Amniotic stem cell (primary cell): ENCODE measurements around the gene CENPN.
A peak's percentile ranks its signal among the peaks of the same experiment; 100 is the strongest.

Source experiments
- DNase-seq: peaks from one replicate; lab custom pipeline; 2025; lab: John Stamatoyannopoulos, UW

Gene CENPN

DNA sequence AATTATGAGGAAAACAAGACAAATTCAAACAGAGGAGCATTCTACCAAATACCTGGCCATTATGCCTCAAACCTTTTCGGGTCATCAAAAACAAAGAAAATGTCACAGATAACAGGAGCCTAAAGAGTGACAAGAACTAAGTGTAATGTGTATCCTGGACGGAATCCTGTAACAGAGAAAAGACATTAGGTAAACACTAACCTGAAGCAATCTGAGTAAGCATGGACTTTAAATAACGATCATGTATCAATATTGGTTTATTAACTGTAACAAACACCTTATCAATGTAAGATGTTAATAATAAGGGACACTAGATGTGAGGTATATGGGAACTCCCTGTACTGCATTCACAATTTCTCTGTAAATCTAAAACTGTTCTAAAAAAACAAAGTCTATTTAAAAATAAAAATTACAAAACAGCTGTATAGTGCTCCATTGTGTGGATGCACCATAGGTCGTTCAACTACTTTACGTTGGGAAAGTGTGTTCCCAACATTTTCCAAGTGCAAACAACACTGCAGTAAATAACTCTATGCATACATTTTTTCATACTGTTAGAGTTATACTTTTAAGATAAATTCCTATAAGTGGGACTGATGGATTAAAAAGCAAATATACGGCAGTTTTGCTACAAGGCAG is 15.1 kb upstream of the CENPN start:
- no peak for DNase-seq

DNA sequence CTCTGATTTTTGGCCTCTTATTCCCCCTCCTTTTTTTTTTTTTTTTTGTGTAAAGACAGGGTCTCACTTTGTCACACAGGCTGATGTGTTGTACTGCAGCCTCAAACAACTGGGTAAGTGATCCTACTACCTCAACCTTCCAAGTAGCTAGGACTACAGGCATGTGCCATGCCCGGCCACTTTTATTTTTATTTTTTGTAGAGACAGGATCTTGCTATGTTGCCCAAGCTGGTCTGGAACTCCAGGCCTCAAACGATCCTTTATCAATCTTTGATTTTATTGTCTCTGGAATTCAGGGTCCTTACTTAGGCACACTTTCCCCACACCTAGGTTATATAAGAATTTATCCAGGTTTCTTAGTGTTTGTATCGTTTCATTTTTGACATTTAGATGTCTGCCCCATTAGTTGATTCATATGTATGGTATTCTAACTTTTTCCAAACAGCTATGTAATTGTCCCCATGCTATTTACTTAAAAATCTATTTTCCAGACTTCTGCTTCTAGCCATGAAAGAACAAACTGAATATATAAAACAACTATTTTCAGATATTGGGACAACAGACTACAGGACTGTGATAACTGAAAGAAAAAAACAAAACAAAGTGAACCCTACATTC is 14.2 kb upstream of the CENPN start:
- no peak for DNase-seq

DNA sequence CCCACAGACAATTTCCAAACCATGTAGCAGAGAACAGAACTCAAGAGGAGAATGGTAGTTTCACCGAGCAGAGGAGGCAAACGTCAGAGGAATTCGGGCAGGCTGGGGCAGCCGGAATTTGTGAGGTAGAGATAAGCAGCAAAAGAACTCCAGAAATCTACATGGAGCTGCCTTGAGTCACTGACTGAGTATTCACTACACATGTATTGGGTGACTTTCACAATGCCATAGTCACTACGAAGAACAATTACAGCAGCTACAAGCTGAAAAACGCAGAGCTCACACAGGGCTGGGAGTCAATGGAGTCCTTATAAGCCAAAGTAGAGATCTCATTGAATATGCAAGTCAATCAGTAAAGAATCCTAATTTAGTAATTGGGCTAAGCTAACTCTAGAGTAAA is 13.7 kb upstream of the CENPN start:
- peak; percentile 76 for DNase-seq

DNA sequence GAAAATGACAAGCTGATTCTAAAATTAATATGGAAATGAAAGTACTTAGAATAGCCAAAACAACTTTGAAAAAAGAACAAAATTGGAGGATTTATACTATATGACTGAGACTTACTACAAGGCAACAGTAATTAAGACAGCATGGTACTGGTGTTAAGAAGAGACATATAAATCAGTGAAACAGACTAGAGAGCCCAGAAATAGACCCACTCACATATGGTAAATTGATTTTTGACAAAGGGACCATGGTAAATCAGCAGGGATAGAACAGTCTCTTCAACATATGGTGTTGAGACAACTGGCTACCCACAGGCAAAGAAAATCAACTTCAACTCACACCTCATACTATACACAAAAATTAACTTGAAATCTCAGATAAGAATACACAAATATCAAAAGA is 13.2 kb upstream of the CENPN start:
- no peak for DNase-seq

DNA sequence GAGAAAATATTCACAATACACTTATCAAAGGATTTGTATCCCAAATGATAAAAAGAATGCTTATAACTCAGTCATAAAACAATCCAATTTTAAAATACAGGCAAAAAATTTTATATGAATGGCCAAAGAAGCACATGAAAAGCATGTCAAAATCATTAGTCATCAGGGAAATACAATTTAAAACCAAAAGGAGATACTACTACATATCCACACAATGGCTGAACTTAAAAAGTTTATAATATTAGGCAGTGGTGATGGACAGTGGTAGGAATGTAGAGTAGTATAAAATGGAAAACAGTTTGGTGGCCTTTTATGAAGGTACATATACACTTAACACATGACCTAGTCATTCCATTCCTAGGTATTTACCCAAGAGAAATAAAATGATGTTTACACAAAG is 12.6 kb upstream of the CENPN start:
- no peak for DNase-seq

DNA sequence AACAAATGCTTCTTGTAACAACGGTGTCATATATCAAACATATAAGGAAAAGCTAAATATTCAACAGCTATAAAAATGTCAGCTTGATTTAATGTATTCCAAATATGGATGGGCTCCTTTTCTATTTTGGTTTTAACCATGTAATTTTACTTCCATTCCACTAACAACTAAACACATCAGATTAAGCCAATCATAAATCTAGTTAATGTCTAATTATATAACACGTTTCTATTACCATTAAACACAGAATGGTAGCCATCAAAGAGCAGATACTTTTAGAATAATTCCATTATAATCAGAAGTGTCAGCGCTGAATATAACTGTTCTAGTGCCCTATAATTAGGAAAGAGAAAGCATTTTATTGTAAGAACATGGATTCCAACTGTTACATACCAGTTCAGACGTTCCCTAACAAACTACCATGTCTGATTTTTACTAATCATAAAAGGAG is 10.3 kb upstream of the CENPN start:
- no peak for DNase-seq

DNA sequence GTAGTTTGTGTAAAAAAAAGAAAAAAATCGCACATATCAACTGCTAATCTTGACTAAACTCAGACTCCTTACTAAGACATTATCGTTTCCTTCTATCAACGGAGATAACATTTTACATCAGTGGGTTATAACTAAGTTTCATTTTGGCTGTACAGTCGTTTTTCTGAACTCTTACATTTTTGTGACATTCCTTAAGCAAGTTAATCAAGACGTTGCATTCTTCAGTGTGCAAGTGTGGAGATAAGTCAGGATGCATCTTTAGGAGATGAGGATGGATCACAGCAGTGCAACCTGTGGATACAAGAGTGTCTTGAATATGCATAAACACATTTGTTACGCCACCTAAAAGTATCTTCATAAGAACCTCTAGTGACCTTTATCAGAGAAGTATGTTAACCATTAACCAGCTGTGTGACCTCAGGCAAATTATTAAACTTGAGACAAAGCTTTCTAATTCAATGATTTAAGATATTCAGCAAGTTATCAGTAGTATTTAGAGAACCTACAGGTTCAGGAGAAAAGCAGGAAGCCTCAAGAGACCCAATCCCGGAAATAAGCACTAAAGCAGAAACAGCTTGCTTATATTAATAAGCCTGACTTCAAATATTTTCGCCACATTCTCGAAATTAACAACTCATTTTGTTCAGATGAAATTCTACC is 9.7 kb upstream of the CENPN start:
- no peak for DNase-seq

DNA sequence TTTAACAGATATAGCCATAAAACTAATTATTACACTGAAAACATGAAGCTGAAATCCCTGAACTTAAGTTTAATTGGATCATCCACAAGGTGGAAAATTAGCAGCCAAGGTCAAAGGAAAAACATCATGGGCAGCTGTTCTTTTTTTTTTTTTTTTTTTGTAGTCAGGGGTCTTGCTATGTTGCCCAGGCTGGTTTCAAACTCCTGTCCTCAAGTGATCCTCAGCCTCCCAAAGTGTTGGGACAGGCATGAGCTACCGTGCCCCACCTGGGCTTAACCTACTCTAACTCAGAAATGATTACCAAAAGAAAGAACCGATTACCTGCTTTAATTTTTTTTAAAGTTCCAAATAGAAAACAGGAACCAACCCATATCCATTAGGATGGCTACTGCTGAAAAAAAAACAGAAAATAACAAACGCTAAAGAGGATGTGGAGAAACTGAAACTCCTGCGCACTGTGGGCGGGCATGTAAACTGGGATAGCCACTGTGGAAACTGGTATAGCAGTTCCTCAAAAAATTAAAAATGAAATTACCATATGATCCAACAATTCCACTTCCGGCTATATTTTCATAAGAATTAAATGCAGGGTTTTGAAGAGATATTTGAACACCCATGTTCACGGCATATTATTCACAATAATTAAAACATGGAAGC is 8.9 kb upstream of the CENPN start:
- no peak for DNase-seq

DNA sequence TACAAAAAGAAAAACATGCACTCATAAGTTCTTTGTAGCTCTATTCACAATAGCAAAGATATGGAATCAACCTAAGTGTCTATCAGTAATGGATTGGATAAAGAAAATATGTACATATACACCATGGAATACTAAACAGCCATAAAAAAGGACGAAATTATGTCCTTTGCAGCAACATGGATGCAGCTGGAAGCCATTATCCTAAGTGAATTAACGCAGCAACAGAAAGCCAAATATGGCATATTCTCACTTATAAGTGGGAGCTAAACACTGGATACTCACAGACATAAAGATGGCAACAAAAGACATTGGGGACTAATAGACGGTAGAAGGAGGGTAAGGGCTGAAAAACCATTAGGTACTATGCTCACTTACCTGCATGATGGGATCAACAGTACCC is 6.1 kb upstream of the CENPN start:
- DNase-seq: no peak

DNA sequence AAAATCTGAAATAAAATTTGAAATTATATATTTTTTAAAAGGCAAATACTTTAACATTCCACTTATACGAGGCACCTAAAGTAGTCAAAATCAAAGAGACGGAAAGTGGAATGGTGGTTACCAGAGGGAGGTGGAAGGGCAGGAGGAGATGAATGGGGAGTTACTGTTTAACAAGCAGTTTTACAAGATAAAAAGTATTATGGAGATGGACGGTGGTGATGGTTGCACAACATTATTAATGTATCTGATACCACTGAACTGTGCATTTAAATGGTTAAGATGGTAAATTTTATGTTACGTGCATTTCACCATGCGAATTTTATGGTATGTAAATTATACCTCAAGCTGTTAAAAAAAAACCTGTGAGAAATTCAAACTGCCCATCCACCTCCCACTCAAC is 5.7 kb upstream of the CENPN start:
- DNase-seq: no peak

DNA sequence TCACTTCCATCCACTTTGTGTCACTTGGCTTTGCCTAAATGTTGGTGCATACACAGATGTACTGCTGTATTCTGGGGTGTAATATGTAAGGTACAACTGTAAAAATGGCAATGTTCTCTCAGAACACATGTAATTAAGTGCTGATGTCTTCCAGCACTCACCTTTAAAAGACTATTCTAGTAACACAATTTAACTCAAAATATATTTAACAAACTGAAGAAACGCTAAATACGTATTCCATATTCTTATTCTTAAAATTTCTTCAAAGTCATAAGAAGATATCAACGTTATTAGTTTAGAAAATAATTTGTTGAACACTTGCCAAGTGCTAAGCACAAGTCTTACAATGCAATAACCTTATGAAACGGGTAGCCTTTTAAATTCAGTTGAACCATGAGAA is 4.0 kb upstream of the CENPN start:
- DNase-seq: no peak

DNA sequence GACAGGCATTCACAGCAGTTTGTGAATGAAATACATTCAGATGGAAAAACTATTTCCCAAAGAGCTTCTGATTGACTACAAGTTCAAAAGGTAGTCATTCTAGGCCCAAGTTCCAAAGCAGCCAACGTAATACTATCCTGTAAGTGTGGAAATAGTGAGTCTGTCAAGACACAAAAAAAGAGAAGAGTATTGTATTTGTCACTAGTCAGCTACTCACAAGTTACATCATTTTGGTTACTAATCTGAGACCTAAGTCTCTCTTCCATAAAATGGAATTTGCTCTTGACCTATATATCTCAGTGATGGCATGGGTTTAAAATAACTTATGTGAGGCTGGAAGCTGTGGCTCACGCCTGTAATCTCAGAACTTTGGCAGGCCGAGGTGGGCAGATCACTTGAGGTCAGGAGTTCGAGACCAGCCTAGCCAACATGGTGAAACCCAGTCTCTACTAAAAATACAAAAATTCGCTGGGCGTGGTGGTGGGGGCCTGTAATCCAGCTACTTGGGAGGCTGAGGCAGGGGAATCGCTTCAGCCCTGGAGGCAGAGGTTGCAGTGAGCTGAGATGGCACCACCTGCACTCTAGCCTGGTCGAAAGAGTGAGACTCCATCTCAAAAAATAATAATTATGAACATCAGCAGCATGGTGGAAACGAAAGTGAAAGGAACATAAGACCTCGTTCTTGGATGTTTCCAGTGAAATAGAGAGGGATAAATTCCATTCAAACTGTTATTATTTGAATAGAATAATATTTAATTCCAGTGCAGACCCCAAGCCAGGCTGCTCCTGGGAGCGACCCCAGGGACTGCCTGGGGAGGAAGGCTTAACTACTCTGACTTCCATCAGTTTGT is 3.2 kb upstream of the CENPN start:
- DNase-seq: no peak

DNA sequence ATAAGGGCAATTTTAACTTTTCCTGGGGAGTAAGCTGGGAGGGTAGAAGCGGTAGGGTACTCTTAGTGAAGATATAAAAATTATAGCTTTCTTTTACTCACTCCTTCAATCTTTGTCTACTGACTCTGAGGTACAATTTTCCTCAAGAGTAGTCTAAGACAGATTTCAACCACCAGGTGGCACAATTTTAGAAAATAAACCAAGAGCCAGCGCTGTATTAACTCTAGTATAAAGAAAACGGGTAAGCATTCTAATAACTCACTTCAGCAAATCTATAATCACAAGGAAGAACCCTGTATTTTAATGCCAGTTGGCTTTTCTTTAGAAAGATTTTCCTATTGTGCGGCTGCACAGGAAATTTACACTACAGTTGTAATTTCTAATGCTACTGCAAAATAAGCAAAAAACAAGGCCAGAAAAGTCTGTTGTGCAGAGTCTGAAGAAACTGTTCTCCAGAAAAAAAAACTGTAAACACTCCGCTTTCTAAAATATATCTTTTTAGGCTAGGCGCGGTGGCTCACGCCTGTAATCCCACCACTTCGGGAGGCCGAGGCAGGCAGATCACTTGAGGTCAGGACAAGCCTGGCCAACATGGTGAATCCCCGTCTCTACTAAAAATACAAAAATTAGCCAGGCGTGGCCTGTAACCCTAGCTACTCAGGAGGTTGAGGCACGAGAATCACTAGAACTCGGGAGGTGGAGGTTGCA is 2.2 kb upstream of the CENPN start:
- DNase-seq: peak; percentile 40

DNA sequence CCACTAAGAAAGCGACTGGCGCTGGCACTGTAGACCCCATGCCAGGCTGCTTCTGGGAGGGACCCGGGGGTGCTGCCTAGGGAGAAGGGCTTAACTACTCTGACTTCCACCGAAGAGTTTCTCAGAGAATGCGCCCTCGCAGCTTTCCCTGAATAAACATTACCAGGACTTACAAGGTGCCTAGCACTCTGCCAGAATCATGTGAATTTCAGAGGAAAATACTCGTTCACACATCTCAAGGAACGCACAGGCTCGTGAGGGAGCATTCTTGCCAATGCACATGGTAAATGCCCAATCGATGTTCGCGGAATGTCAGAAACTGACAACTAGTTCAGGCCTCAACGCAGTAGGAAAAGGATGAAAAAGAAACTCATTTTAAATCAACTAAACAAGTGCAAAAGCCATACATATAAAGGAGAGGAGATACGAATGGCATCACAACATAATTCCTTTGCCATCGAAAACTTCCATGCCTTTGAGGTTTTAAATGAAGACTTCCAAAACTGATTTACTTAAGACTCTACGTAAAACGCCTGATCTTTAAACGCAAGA is 1.3 kb upstream of the CENPN start:
- DNase-seq: no peak

DNA sequence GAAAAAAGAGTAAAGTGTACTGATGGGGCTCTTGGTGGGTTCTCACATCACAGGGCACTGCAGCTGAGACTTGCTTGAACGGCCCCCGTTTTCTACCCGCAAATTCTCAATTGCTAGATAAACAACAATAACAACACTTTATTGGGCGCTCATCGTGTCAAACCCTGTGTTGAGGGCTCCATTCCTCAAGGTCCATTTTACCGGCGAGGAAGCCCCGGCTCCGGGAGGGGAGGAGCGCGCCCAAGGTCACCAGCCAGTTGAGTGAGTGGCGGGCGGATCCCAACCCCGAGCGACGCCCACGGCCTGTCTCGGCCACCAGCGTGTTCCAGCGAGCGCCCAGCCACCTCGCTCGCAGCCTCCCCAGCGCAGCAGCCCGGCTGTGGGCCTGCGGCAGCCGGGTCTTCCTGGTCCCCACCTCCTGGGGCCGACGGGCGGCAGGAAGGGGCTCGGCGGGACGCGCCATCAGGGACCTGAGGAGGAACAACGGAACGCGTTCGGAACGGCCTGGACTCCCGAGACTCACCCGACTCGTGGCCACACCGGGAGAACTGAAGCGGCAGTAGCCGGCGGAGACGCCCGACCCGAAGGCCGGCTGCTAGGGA is 702 bp upstream of the CENPN start:
- DNase-seq: peak; percentile 19

DNA sequence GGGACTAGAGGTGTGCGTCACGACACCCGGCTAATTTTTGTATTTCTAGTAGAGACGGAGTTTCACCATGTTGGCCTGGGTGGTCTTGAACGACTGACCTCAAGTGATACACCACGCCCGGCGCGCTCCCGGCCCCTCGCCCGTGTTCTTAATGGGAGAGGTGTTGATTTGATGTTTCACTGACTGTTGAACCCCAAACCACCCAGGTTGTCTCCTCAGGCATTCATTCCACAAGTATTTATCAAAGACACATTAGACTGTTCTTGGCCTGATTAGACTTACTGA is 1.4 kb downstream of the CENPN start:
- no peak for DNase-seq

DNA sequence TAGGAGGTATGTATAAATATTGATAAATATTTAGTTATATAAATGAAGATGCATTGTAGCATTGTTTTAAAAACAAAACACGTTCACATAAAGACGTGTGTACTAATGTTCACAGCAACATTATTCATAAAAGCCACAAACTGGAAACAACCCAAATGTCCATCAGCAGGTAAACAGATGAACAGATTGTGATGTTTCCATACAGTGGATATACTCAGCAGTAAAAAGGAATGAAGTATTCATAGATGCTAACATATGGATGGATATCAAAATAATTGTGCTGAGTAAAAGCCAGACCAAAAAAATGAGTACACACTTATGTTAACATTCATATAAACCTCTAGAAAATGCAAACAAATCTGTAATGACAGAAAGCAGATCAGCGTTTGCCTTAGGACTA is 6.0 kb downstream of the CENPN start:
- no peak for DNase-seq

DNA sequence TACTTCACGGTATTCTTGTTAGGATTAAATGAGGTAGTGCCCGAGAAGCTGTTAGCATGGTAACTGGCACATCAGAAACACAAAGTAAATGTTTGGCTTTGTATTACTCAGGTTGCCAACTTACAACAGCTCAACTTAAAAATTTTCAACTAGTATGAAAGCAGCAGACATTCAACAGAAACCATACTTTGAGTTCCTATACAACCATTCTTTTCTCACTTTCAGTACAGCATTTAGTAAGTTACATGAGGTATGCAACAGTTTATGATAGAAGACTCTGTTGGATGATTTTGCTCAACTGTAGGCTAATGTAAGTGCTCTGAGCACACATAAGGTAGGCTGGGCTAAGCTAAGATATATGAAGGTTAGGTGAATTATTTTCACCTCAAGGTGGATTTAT is 7.7 kb downstream of the CENPN start:
- DNase-seq: no peak

DNA sequence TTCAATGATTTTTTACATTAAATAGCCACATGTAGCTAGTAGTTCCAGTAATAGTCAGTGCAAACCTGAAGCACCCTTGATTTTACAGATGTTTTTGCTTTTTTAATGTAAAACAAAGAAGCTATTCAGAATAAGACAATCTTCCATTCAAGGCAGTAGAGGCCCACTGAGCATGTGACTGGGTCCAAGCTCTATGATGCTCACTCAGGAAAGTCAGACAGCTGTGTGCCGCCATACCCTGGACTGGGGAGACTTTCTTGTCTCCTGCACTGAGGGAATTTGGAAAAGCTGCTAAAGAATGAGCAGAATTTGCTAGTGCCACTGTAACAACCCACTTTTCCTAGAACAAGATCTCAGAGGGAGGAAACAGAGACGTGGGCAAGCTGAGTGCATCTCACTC is 11.5 kb downstream of the CENPN start:
- no peak for DNase-seq

DNA sequence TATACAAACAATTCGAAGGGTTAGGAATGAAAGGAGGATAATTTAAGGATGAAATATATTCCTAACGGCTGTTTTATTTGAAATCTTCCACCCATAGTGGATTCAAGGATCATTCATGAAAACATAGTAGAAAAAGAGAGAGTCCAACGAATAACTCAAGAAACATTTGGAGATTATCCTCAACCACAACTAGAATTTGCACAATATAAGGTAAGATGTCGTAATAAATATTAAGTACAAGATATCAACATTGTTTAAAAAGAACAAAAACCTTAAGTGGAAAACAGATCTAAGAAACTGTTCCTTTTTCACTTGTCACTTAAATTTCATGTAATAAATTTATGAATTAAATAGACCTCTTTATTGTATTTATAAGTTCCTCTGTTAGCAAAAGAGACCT is 19.4 kb downstream of the CENPN start:
- DNase-seq: no peak

DNA sequence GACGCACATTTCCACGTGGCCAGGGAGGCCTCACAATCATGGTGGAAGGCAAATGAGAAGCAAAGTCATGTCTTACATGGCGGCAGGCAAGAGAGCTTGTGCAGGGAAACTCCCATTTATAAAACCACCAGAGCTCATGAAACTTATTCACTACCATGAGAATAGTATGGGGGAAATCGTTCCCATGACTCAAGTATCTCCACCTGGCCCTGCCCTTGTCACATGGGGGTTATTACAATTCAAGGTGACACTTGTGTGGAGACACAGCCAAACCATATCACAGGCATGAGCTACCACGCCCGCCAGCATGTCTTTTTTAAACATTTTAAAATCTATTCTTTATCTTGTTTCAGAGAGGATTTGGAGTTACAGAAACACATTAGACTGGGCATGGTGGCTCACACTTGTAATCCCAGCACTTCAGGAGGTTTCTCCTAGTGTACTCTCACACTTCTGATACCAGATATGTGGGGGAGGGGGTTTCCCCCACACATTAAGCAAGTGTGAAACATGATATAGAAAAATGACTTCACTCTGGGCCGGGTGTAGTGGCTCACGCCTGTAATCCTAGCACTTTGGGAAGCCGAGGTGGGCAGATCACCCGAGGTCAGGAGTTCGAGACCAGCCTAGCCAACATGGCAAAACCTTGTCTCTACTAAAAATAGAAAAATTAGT is 23.1 kb downstream of the CENPN start:
- no peak for DNase-seq
